ENCODE data around the gene MAP7. TPM values are rescaled to one million over a fixed set of nuclear protein-coding genes. Genes with fewer than 3 reads are reported as not detected.
"Not testable (repeated sequence)": the region's sequence is repeated elsewhere in the genome, so short reads cannot be mapped to it uniquely, and the experiment has no call there.

The MAP7 gene
- total and polyA plus RNA-seq, 2 donors (not counting 3 experiments of a cell fraction or from before 2014, with no cell fraction given) = 0.07 to 0.42 TPM

GRCh38 chr6:136585523-136585922 lies 35.3 kb upstream of the MAP7 start:
- H3K27ac ChIP-seq (ENCODE audit: insufficient read depth, low read depth, low read length); H3K27me3 ChIP-seq (ENCODE audit: control insufficient read depth in 2 of 2, insufficient read depth in 2 of 2, low read length in 2 of 2); DNase-seq (ENCODE audit: low read depth, low spot score); H2AFZ ChIP-seq (ENCODE audit: low read depth, low read length); H3K36me3 ChIP-seq (ENCODE audit: control insufficient read depth in 2 of 2, extremely low read depth in 1 of 2, insufficient read depth in 2 of 2, low read length in 2 of 2); H3K4me3 ChIP-seq (replicated peaks in 1 of 3; ENCODE audit: insufficient read depth in 1 of 3, low read depth in 1 of 3, low read length in 3 of 3); H3K79me2 ChIP-seq (ENCODE audit: control insufficient read depth, insufficient read depth, low read length); H3K4me1 ChIP-seq (ENCODE audit: control insufficient read depth, extremely low read depth, insufficient read depth, low read length); H3K9ac ChIP-seq (replicated peaks; ENCODE audit: extremely low read depth, insufficient read depth, low read length); H3K9me1 ChIP-seq (replicated peaks; ENCODE audit: control insufficient read depth, extremely low read depth, insufficient read depth, low read length); BruUV-seq (replicated peaks); FAIRE-seq; dilution Hi-C loops (cut with MboI; ENCODE audit: extremely low pct_ligation_motif_present, low sequenced_read_pairs); H3K4me2 ChIP-seq (ENCODE audit: insufficient read depth, low read length); H4K20me1 ChIP-seq (replicated peaks; ENCODE audit: control insufficient read depth, extremely low read depth, insufficient read depth, low read length); H3K9me3 ChIP-seq (replicated peaks; ENCODE audit: control insufficient read depth, insufficient read depth, low read length): not testable (repeated sequence)
- intact Hi-C loops (cut with micrococcal nuclease) = loop anchor here (10.0 kb wide), 1 partner anchor 339 kb away; the partner anchor contains the start of gene SLC35D3
- ChIA-PET POLR2A (interaction anchor here (1.4 kb wide), 1 partner anchor 12 kb away, joined by 3 read pairs; no protein-coding TSS in a partner anchor), CTCF (interaction anchor here (0.6 to 2.7 kb wide), 3 partner anchors 58 to 453 kb away, joined by 3 to 24 read pairs (median 11); partner anchors contain the start of gene MAP3K5)

DNA sequence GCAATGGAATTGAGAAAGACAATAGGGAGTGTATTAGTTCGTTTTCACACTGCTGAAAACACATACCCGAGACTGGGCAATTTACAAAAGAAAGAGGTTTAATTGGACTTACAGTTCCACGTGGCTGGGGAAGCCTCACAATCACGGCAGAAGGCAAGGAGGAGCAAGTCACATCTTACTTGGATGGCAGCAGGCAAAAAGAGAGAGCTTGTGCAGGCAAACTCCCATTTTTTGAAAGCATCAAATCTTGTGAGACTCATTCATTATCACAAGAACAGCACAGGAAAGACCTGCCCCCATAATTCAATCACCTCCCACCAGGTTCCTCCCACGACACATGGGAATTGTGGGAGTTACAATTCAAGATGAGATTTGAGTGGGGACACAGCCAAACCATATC lies 34.1 kb upstream of the MAP7 start:
- H3K36me3 ChIP-seq (ENCODE audit: control insufficient read depth in 2 of 2, extremely low read depth in 1 of 2, insufficient read depth in 2 of 2, low read length in 2 of 2); H3K27me3 ChIP-seq (ENCODE audit: control insufficient read depth in 2 of 2, insufficient read depth in 2 of 2, low read length in 2 of 2); H3K4me3 ChIP-seq (replicated peaks in 1 of 3; ENCODE audit: insufficient read depth in 1 of 3, low read depth in 1 of 3, low read length in 3 of 3); H3K9me3 ChIP-seq (replicated peaks; ENCODE audit: control insufficient read depth, insufficient read depth, low read length); BruUV-seq (replicated peaks); H2AFZ ChIP-seq (ENCODE audit: low read depth, low read length); dilution Hi-C loops (cut with MboI; ENCODE audit: extremely low pct_ligation_motif_present, low sequenced_read_pairs); FAIRE-seq; H3K9ac ChIP-seq (replicated peaks; ENCODE audit: extremely low read depth, insufficient read depth, low read length); H4K20me1 ChIP-seq (replicated peaks; ENCODE audit: control insufficient read depth, extremely low read depth, insufficient read depth, low read length); H3K4me2 ChIP-seq (ENCODE audit: insufficient read depth, low read length); DNase-seq (ENCODE audit: low read depth, low spot score); H3K79me2 ChIP-seq (ENCODE audit: control insufficient read depth, insufficient read depth, low read length); H3K9me1 ChIP-seq (replicated peaks; ENCODE audit: control insufficient read depth, extremely low read depth, insufficient read depth, low read length); H3K27ac ChIP-seq (ENCODE audit: insufficient read depth, low read depth, low read length); H3K4me1 ChIP-seq (ENCODE audit: control insufficient read depth, extremely low read depth, insufficient read depth, low read length): not testable (repeated sequence)
- ChIA-PET CTCF (interaction anchor here (0.9 to 2.7 kb wide), 6 partner anchors 10 to 261 kb away, joined by 3 to 24 read pairs (median 5); partner anchors contain the start of gene MAP3K5), POLR2A (interaction anchor here (1.4 kb wide), 1 partner anchor 13 kb away, joined by 3 read pairs; no protein-coding TSS in a partner anchor)
- intact Hi-C loops (cut with micrococcal nuclease) = loop anchor here (10.0 kb wide), 1 partner anchor 341 kb away; the partner anchor contains the start of gene SLC35D3
